Right atrium auricular region (tissue), 2 donors: ENCODE data around the gene PTAFR. TPM values are rescaled to one million over a fixed set of nuclear protein-coding genes. Genes with fewer than 3 reads are reported as not detected.
"Not testable (repeated sequence)": the region's sequence is repeated elsewhere in the genome, so short reads cannot be mapped to it uniquely, and the experiment has no call there.

Source experiments
- DNase-seq: peaks from one replicate; pipeline ENCODE4 v3.0.0-alpha.2; 2019; ENCODE audit warnings: low spot score
- H3K27ac ChIP-seq, 2 donors: fragments of 200-600 bp; sonication (generic); 1 replicate in 1 of 2; 2 replicates in 1 of 2; pipeline ENCODE4 v1.5.1; 2016 to 2019
- H3K27me3 ChIP-seq, 2 donors: fragments of 200-600 bp; sonication (generic); one replicate each; pipeline versions ENCODE4 v1.5.1 to v1.6.0; 2017 to 2019
- H3K36me3 ChIP-seq: fragments of 200-600 bp; sonication (generic); one replicate; pipeline ENCODE4 v1.5.1; 2016
- H3K4me1 ChIP-seq, 2 donors: fragments of 200-600 bp; sonication (generic); one replicate each; pipeline versions ENCODE4 v1.5.1 to v1.6.0; 2017 to 2019
- H3K4me3 ChIP-seq, 2 donors: fragments of 200-600 bp; sonication (generic); 1 replicate in 1 of 2; 2 replicates in 1 of 2; pipeline ENCODE4 v1.5.1; 2017 to 2019; ENCODE audit warnings: mild to moderate bottlenecking in 1 of 2, moderate library complexity in 1 of 2
- H3K9me3 ChIP-seq, 2 donors: fragments of 200-600 bp; sonication (generic); one replicate each; pipeline ENCODE4 v1.5.1; 2019
- total RNA-seq, 2 donors: library from RNA; depleted of rRNA; stranded (reverse); fragments of >200 nt; gene quantifications; one replicate each; pipeline ENCODE4 v1.1.0, GENCODE V29; 2016
- TF ChIP-seq, protein P1 (sequence below), 2 donors: fragments of 200-600 bp; sonication (generic); IDR thresholded peaks; one replicate each; pipeline ENCODE4 v1.5.1; 2019; ENCODE audit warnings: antibody characterized with exemption in 2 of 2

Gene PTAFR
- total RNA-seq, 2 donors from 2014 or later = 1.3 to 4.6 TPM

DNA sequence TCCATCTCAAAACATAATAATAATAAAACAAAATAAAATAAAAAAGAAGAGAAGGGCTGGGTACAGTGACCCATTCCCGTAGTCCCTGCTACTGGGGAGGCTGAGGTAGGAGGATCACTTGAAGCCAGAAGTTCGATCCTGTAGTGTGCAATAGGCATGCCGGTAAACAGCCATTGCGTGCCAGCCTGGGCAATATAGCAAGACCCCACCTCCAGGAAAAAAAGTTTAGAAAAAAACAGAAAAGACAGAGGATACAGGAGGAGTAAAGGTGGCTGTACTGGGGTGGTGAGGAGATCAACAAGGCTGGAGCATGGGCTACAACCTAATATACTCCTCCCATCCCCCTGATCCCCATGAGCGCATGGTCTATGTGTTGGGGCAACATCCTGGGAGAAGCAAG lies 30.8 kb downstream of the PTAFR start:
- TF ChIP-seq, protein P1, sequence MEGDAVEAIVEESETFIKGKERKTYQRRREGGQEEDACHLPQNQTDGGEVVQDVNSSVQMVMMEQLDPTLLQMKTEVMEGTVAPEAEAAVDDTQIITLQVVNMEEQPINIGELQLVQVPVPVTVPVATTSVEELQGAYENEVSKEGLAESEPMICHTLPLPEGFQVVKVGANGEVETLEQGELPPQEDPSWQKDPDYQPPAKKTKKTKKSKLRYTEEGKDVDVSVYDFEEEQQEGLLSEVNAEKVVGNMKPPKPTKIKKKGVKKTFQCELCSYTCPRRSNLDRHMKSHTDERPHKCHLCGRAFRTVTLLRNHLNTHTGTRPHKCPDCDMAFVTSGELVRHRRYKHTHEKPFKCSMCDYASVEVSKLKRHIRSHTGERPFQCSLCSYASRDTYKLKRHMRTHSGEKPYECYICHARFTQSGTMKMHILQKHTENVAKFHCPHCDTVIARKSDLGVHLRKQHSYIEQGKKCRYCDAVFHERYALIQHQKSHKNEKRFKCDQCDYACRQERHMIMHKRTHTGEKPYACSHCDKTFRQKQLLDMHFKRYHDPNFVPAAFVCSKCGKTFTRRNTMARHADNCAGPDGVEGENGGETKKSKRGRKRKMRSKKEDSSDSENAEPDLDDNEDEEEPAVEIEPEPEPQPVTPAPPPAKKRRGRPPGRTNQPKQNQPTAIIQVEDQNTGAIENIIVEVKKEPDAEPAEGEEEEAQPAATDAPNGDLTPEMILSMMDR (IDR thresholded peaks at IDR 0.05) = no peak
- no peak overlapping the region for H3K4me3 ChIP-seq
- no peaks in the 10 kb centered on the region for H3K9me3 ChIP-seq
- no peaks in the 10 kb centered on the region for H3K4me1 ChIP-seq
- no peaks in the 10 kb centered on the region for H3K27me3 ChIP-seq
- no peak overlapping the region for H3K27ac ChIP-seq
- H3K36me3 ChIP-seq = no peaks in the 10 kb centered on the region
- DNase-seq = no peak

DNA sequence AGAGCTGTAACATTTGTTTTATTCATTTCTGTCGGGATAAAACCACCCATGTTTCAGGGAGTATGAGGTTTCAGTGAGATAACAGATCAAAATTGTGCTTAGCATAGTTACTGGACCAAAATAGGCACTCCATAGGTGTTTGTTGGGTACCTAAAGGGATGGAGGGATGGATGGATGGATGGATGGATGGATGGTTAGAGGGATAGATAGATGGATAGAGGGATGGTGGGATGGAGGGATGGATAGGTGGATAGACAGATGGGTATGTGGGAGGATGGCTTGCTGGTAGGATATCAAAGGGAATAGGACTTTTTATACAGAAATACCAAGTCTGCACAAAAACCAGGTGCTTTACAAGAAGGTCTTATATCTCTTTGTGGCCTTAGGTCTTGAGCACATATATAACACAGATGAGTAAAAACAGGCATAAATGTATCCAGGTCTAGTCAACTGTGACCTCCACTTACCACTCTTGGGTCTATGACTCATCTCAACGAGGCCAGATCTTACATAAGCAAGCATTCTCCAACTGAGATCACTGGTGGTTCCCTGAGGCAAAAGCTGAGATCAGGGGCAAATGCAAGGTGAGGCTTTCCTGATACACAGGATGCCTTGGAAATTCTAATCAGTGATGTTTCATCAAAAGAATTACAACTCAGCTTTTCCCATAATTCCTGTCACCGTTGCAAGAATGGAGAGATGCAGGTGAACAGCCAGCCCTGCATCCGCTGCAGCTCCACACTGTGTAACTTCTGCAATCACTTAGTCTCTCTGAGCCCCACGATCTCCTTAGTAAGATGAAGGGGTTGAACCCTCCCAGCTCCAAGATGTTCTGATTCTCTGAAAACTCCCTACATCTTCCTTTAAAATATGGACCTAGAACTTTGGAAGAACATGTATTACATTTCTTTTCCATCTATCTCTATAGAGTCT lies 32.0 kb downstream of the PTAFR start:
- Histone ChIP-seq H3K27ac (no peak overlapping the region), H3K27me3 (no peaks in the 10 kb centered on the region), H3K4me1 (no peaks in the 10 kb centered on the region), H3K36me3 (no peaks in the 10 kb centered on the region), H3K9me3 (no peaks in the 10 kb centered on the region), H3K4me3 (no peak overlapping the region)
- DNase-seq = no peak
- TF ChIP-seq, protein P1 (IDR thresholded peaks at IDR 0.05) = no peak

DNA sequence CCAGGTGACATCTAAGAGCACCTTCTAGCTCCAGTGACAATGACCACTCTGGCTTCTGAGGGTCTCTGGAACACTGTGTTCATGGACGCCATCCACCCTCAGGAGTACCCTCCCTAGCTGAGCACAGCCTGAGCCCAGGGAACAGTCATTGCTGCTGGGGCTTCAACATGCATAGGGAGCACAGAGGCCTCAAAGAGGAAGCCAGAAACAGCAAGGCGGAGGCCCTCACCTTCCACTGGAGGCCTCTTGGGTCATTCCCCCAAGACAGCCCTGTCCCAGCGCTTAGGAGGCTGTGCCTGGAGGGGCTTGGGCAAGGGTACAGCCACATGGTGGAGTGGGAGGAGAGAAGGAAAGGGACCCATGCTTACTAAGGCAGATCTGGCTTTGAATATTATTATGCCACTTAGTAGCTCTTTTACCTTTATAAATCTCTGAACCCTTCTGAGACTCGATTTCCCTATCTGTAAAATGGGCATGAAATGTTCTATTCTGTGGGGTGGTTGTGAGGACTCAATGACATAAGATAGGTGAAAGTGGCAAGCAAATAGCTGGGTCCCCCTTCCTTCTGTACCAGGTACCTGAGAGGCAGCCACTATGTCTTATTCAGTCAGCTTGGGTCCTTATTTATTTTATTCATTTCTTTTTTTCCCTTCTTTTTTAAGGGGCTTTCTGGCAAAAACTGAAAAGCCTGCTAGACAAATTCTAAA lies 32.8 kb downstream of the PTAFR start:
- no peak overlapping the region for H3K4me3 ChIP-seq
- TF ChIP-seq, protein P1 (IDR thresholded peaks at IDR 0.05) = no peak
- no peak overlapping the region for H3K27ac ChIP-seq
- H3K9me3 ChIP-seq = no peaks in the 10 kb centered on the region
- no peaks in the 10 kb centered on the region for H3K36me3 ChIP-seq
- H3K4me1 ChIP-seq = no peaks in the 10 kb centered on the region
- no peaks in the 10 kb centered on the region for H3K27me3 ChIP-seq
- no peak for DNase-seq

DNA sequence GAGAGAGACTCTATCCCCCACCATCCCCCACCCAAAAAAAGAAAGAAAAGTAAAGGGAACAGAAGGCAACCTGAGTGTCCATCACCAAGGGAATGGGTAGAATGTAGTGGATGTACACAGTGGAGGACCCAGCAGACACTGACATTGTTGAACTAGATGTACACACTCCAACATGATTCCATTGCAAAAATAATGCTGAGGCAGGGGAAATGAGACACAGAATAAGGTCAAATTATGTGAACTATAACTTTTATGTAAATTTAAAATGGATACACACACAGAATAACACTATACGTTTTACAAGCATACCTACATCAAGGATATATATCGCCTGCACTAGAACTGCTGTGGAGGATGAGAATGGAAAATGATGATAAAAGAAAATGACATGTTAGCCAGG lies 34.8 kb downstream of the PTAFR start:
- Histone ChIP-seq H3K4me3 (no peak overlapping the region), H3K36me3 (no peaks in the 10 kb centered on the region), H3K4me1 (no peaks in the 10 kb centered on the region), H3K9me3 (no peaks in the 10 kb centered on the region), H3K27me3 (no peaks in the 10 kb centered on the region), H3K27ac (no peak overlapping the region)
- no peak for DNase-seq
- TF ChIP-seq, protein P1 (IDR thresholded peaks at IDR 0.05) = no peak

DNA sequence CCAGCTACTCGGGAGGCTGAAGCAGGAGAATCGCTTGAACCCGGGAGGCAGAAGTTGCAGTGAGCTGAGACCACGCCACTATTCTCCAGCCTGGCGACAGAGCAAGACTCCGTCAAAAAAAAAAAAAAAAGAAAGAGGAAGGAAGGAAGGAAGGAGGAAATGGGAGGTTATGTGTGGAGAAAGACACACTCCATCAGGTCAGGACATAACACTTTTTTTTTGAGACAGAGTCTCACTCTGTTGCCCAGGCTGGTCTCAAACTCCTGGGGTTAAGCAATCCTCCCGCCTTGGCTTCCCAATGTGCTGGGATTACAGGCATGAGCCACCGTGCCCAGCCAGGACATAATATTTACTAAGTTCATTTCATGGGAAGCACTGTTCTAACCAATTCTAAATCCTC lies 36.6 kb downstream of the PTAFR start:
- not testable (repeated sequence) for H3K9me3 ChIP-seq, H3K27me3 ChIP-seq, DNase-seq, H3K27ac ChIP-seq, H3K4me3 ChIP-seq, H3K36me3 ChIP-seq, H3K4me1 ChIP-seq

DNA sequence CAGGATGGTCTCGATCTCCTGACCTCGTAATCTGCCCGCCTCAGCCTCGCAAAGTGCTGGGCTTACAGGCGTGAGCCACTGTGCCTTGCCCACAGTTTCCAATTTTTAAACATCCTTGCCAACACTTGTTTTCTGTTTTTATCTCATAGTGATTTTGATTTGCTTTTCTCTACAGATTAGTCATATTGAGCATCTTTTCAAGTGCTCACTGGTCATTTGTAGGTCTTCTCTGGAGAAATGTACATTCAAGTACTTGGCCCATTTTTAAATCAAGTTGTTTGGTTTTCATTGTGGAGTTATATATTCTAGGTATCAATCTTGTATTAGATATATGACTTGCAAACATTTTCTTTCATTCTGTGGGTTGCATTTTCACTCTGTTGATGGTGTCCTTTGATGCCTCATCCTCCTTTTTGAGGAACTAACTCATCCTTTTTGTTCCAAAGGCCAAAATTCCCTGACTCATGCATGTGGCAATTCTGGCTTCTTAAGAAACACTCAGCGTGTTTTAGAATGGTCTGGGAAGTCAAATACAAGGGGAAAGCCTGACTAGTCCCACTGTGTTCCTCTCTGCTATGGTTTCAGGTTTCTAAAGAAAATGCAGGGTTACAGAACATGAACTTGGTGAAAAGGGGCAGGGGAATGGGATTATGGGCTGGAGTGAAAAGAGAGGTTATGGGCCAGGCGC lies 37.3 kb downstream of the PTAFR start:
- Histone ChIP-seq H3K4me1 (no peaks in the 10 kb centered on the region), H3K4me3 (no peak overlapping the region)

More for the DNA sequence above, 37.3 kb downstream of the PTAFR start:
- Histone ChIP-seq H3K27me3 (no peaks in the 10 kb centered on the region), H3K36me3 (no peaks in the 10 kb centered on the region), H3K27ac (no peak overlapping the region), H3K9me3 (no peaks in the 10 kb centered on the region)
- TF ChIP-seq, protein P1 (IDR thresholded peaks at IDR 0.05) = no peak
- no peak for DNase-seq
